ENCODE results near the gene RAB42.

DNA sequence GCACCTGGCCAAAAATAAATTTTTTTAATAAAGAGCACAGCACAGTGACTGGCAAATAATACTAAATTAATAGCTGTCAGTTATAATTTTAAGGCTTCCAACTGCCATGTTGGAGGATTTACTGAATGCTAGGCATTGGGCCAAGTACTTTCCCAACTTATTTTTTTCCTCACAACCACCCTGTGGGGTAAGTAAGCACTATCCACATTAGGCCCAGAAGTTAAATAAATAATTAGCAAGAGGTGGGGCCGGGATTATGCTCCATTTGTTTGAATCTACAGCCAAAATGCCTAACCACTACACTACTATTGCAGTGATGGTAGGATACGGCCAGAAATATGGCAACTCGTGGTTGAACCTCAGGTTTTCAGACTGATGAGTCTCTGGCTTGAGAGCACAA, 43.7 kb upstream of the RAB42 start:
- no peak for TF ChIP-seq EZH2 (IDR thresholded peaks at IDR 0.05; ENCODE audit: insufficient read depth, poor library complexity, severe bottlenecking)
- TF ChIP-seq EZH2phosphoT487 (IDR thresholded peaks at IDR 0.05; ENCODE audit: insufficient read depth, low read depth): no peak
